Hematopoietic multipotent progenitor cell treated with erythropoietin and hydrocortisone succinate and interleukin-3 and kit ligand, for 6 days (in vitro differentiated cells): ENCODE data around the gene PRKG1.
"Not testable (repeated sequence)": the region's sequence is repeated elsewhere in the genome, so short reads cannot be mapped to it uniquely, and the experiment has no call there.

Source experiments
- DNase-seq: peaks from one replicate; pipeline ENCODE4 v3.0.0-alpha.2; 2015

Gene PRKG1

DNA sequence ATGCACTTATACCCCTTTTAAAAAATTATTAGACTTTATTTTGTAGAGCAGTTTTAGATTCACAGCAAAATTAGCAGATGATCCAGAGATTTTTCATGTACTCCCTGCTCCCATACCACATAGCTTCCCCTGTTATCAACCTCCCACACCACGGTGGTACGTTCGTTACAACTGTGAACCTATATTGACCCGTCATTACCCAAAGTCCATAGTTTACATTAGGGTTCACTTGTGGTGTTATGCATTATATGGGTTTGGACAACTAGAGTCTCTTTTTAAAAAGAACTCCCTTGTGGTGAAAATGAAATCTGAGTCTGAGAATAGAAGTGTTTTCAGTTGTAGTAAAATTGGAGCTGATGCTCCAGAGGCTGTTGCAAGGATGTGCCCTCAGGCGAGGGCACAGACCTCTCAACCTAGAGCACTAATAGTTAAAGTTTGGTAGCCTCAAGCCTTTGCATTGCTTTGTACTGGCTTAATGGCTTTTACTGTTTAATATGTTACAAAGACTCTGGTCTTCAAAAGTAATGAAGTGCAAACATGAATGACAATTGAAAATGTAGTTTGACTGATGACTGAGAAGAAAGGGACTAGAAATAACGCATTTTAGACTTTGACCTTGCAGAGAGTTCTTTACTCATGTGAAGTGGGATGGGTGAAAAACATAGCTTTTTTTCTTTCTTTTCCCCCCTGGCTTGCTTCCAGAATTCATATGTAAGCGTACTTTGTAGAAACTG lies 655.7 kb downstream of the PRKG1 start:
- no peak for DNase-seq

GRCh38 chr10:51733057-51733456 lies 658.8 kb downstream of the PRKG1 start:
- DNase-seq = no peak

- DNase-seq = no peak
These were observed 668.9 kb downstream of the PRKG1 start for GRCh38 chr10:51743146-51743545.

DNA sequence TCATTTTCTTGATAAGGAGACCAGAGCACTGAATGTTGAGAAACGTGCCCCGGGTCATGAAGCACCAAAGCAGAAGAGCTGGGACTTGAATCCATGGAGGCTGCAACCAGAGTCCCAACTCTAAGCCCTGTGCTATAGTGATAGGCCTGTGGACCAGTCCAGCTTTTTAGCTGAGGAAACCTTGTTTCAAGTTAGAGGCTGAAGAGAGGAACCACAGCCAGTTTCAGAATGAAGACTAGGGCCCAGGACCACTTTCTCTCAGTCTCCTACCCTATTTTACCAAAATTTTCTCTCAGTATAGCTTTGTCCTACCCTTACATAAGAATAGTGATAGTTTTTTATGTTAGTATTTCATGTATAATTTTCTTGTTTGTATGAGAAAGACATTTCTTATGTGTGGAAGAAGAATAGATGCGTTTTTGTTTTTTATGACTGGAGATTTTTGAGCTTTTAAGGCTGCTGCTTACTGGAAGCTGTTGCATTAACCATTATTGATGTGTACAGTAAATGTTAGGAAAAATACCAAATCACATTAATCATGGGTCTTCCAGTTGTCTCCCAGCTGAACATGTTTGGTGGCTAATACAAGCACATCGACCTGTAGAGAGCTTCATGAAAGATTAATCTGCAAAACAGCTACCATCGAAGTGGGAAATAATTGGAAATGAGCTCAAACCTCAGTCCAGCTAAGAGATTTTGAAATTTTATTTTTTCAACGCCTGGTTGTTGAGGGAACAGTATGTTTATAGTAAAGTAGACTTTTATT lies 670.1 kb downstream of the PRKG1 start:
- no peak for DNase-seq

GRCh38 chr10:51745397-51745796 lies 671.1 kb downstream of the PRKG1 start:
- DNase-seq = no peak

- DNase-seq = no peak
These were observed 672.9 kb downstream of the PRKG1 start for GRCh38 chr10:51747216-51747615.

- DNase-seq = no peak
These were observed 674.7 kb downstream of the PRKG1 start for GRCh38 chr10:51748959-51749358.

- DNase-seq = no peak
These were observed 684.1 kb downstream of the PRKG1 start for GRCh38 chr10:51758366-51758765.

- not testable (repeated sequence) for DNase-seq
These were observed 684.6 kb downstream of the PRKG1 start for GRCh38 chr10:51758838-51759237.

DNA sequence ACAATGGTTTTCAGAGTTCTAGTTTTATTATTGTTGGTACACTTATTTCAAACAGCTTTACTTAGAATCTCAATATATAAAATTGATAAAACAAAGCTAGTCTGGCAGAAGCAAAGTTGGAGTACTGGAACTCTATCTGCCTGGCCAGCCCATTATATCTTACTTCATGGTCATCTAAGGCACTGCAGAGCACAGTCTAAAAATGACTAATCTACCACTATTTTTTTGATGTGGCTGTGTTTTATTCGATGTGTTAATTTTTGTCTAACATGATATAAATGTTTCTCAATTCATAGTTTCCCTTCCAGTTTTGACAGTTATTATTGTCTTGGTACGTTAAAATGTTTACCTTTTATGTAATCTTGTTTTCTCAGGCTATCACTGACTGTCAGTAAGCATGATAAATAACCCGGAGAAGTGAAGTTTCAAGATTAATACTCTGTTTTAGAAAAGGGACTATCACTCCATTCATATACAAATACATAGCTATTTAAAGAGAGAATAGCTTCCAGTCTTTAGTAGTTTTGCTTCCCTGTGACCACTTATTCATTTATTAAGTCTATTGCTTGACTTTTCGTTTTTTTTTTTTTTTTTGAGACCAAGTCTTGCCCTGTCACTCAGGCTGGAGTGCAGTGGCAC lies 685.7 kb downstream of the PRKG1 start:
- no peak for DNase-seq

- DNase-seq = no peak
These were observed 686.8 kb downstream of the PRKG1 start for GRCh38 chr10:51760864-51761640.

GRCh38 chr10:51763746-51764145 lies 689.5 kb downstream of the PRKG1 start:
- DNase-seq = no peak

DNA sequence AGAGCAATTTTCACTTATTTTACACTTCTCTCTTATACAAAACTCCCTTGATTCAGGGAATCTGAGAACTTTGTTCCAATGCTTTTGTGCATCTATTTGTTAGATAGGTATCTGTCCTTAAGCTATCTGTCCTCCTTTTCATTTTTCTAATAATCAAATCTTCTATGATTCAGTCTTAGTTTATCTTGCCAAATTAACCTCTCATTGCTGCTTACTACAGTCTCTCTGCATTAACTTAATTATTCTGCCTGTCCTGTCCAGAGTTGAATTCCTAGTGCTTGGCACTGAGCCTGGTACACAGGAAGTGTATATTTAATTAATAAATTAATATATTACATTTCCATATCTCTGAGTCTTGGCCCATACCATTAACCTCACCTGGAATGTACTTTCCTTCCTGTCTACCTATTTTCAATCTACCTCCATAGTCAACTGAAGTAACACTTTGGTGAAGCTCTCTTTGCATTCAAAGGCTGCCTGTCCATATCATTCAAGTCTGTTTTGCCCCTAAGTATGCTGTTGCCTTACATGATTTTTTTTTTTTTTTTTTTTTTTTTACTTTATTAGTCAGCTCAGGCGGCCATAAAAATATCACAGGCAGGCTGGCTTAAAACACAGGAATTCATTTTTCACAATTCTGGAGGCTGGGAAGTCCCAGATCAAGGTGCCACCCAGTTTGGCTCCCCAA lies 691.1 kb downstream of the PRKG1 start:
- no peak for DNase-seq

DNA sequence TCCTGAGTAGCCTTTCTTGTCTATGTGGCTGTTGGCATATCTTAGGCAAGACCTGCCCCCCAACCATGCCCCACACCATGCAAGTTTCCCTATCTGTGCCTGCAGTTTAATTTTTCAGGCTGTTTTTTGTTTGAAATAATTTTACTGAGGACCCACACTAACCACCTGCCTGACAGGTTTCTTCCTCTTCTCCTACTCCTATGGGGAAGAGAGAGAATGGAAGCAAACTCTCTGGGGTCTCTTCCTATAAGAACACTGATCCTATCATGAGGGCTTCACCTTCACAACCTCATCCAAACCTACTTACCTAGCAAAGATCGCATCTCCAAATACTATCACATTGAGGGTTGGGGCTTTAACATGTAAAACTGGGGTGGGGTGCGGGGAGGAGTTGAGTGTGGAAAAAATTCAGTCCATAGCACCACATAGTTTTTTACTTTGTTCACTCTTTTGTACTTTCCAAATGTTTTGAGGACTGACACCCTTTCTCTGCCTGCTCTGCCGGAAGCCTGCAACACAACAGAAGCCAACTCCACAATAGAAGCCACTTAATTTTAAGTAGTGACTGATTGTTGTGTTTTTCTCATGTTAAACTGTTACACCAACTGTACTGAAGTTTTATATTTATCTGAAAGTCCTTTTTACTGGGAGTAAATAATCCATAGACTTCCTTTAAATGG lies 692.3 kb downstream of the PRKG1 start:
- DNase-seq = no peak

DNA sequence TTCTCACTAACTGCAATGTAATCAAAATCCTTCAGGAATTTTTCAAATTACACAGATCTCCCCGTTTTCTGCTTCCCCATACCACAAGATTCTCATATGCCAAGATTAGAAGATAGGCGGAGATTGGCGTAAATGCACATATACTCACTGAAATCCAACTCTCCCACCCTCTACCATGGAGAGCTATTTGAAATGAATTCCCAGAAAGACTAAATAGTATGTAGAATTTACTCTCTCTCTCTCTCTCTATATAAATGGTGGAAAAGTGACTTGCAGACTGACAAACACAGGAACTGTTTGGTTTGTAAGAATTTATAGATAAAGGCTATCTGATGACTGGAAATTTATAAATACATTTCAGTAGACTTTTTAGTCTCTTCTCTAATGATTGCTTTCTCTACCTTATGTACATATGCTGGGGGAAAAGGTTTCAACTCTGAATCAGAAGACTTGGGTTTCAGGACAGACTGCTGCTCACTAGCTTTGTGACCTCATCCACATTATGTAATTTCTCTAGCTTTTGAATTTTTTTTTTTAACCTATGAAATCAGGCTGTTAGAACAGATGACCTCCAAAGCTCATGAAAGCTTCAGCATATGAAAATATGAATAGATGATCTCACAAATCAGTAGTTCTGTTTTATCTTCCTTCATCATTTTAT lies 692.9 kb downstream of the PRKG1 start:
- no peak for DNase-seq

DNA sequence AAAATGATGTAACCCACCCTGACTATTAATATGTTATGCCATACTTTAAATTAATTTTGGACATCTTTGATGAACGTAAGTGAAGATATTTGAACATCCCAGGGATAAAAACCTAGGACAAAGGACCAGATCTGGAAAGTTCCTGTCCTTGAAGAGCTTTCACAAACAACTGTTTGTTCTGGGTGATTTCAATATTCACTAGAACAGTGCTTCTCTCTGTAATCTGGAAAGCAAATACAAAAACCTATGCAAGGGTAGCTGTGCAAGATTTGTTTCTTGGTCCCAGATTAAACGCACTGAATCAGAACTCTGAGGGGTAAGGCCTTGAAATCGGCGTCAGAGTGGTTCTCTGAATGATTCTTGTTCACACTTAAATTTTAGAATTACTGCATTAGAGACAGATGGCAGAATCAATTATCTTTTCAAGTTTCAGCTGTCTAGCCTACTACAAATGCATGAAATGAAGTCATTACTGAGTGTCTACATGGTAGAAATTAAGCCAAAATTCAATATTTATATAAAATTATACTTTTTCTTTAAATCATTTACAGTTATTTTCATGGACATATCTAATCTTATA lies 694.7 kb downstream of the PRKG1 start:
- DNase-seq = no peak

DNA sequence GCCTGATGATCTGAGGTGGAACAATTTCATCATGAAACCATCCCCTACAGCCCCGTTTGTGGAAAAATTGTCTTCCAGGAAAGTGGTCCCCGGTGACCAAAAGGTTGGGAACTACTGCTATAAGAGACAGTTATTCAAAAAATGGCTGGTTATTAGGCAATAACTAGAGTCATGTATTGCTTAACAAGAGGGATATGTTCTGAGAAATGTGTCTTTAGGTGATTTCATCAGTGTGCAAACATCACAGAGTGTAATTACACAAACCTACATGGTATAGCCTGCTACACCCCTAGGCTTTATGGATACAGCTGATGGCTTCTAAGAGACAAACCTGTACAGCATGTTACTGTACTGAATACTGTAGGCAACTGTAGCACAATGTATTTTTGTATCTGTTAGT lies 696.4 kb downstream of the PRKG1 start:
- DNase-seq = peak; percentile 6

DNA sequence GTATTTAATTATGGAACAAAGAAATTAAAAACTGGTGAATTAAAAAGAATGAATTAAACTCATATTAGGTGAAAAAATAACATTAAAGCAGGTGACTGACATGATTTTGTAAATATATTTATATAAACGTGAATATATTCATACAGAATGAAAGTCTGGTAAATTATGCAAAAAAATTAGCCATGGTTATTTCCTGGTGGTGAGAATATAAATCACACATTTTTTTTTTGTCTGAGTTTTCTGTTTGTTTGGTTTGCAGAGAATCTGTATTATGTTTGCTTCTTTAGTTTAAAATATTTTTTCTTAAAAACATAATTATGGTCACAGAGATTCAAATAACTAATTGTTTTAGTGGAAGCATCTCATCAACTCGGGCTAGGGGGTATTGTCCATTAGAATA lies 698.1 kb downstream of the PRKG1 start:
- no peak for DNase-seq

DNA sequence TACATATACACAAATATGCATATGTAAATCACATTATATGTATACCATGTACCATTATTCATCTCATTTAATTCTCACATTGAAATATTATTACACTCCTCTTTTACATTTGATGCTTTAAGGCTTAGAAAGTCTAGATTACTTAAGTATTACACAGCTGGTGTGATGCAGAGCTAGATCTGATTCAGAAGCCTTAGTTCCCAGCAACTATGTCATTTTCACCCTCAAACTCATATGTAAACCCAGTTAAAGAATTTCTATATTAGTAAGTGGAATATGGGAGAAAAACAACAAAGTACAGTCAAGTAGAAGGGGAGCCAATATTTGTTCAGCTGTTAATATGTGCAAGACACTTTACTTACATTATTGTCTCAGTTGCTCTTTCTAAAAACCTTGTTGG lies 699.4 kb downstream of the PRKG1 start:
- DNase-seq = no peak

DNA sequence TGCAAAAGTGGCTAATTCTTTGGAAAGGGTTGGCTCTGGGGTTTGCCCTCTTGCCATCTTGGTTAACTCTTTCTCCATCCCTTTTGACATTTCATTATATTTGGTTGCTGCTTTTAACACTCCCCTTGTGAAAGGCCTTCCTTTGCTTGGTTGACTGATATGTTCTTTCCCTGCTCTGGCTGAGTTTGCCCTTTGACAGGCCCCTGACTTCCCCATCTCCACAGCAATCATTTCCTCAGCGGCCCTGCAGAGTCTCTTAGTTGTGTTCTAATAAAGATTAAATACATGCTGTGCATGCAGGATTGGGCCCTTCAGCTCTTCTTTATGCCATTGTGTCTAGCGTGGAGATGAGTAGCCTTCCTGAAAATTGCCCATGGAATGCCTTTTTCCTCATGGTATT lies 709.7 kb downstream of the PRKG1 start:
- peak; percentile 5 for DNase-seq
